Liver (tissue), 3 donors: ENCODE data around the gene TENM3.

Experiments used
- ATF3 ChIP-seq: IDR thresholded peaks from 2 replicates; pipeline ENCODE4 v1.6.1; 2016; ENCODE audit warnings: antibody characterized with exemption
- CTCF ChIP-seq: fragments of 150-350 bp; IDR thresholded peaks from 2 replicates; pipeline ENCODE4 v1.5.1; 2017; ENCODE audit warnings: improper control_type of control experiment, low read depth, low read length; ENCODE audit not compliant: missing input control
- EGR1 ChIP-seq, 2 donors: IDR thresholded peaks; 2 replicates each; pipeline ENCODE4 v1.6.1; 2016 to 2018; ENCODE audit warnings: antibody characterized with exemption in 2 of 2, low read depth in 2 of 2
- GABPA ChIP-seq, 2 donors: IDR thresholded peaks in 1 of 2; conservative IDR thresholded peaks in 1 of 2; 2 replicates each; pipeline ENCODE4 v1.6.1; 2016; ENCODE audit warnings: antibody characterized with exemption in 2 of 2, mild to moderate bottlenecking in 1 of 2, moderate library complexity in 1 of 2
- RXRA ChIP-seq, 2 donors: IDR thresholded peaks; 2 replicates each; pipeline ENCODE4 v1.6.1; 2017 to 2018; ENCODE audit warnings: antibody characterized with exemption in 2 of 2, mild to moderate bottlenecking in 1 of 2
- YY1 ChIP-seq: IDR thresholded peaks from 2 replicates; pipeline ENCODE4 v1.6.1; 2016; ENCODE audit warnings: antibody characterized with exemption, mild to moderate bottlenecking
- ZBTB33 ChIP-seq: IDR thresholded peaks from 2 replicates; pipeline ENCODE4 v1.6.1; 2016; ENCODE audit warnings: antibody characterized with exemption
- TF ChIP-seq, protein P1 (sequence below): IDR thresholded peaks from 2 replicates; pipeline ENCODE4 v1.6.1; 2016; ENCODE audit warnings: antibody characterized with exemption, mild to moderate bottlenecking
- TF ChIP-seq, protein P2 (sequence below): IDR thresholded peaks from 2 replicates; pipeline ENCODE4 v1.6.1; 2016; ENCODE audit warnings: antibody characterized with exemption
- donor health status: healthy.
- donor health status: healthy.

DNA sequence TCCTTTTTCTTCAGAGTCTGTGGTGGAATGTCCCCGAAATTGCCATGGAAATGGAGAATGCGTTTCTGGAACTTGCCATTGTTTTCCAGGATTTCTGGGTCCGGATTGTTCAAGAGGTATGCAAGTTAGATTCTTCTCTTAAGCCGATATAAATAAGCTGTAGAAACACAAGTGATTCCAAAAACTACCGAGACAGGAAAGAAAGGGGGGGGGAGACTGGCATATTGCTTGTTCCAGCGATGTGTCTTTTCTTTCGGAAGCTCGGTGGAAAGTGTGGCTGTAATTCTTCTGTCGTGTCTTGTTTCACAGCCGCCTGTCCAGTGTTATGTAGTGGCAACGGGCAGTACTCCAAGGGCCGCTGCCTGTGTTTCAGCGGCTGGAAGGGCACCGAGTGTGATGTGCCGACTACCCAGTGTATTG is 437.0 kb downstream of the TENM3 start:
- TF ChIP-seq ZBTB33 (no peak), EGR1 (IDR thresholded peaks at IDR 0.05; ENCODE audit: low read depth in 2 of 2) (no peak), CTCF (no peak), YY1 (no peak), ATF3 (no peak), RXRA (IDR thresholded peaks at IDR 0.05) (no peak), GABPA (IDR thresholded peaks at IDR 0.05 in 1 of 2, conservative IDR thresholded peaks at IDR 0.05 in 1 of 2) (no peak)
- TF ChIP-seq, protein P1, sequence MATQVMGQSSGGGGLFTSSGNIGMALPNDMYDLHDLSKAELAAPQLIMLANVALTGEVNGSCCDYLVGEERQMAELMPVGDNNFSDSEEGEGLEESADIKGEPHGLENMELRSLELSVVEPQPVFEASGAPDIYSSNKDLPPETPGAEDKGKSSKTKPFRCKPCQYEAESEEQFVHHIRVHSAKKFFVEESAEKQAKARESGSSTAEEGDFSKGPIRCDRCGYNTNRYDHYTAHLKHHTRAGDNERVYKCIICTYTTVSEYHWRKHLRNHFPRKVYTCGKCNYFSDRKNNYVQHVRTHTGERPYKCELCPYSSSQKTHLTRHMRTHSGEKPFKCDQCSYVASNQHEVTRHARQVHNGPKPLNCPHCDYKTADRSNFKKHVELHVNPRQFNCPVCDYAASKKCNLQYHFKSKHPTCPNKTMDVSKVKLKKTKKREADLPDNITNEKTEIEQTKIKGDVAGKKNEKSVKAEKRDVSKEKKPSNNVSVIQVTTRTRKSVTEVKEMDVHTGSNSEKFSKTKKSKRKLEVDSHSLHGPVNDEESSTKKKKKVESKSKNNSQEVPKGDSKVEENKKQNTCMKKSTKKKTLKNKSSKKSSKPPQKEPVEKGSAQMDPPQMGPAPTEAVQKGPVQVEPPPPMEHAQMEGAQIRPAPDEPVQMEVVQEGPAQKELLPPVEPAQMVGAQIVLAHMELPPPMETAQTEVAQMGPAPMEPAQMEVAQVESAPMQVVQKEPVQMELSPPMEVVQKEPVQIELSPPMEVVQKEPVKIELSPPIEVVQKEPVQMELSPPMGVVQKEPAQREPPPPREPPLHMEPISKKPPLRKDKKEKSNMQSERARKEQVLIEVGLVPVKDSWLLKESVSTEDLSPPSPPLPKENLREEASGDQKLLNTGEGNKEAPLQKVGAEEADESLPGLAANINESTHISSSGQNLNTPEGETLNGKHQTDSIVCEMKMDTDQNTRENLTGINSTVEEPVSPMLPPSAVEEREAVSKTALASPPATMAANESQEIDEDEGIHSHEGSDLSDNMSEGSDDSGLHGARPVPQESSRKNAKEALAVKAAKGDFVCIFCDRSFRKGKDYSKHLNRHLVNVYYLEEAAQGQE, result no peak
- TF ChIP-seq, protein P2, sequence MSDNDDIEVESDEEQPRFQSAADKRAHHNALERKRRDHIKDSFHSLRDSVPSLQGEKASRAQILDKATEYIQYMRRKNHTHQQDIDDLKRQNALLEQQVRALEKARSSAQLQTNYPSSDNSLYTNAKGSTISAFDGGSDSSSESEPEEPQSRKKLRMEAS, result no peak
